Neutrophil (primary cell): Measurements from ENCODE around the gene TPGS2.

Experiments used
- H3K27ac ChIP-seq: fragments of 200-600 bp; sonication (generic); 2 replicates; pipeline ENCODE4 v1.5.1; 2016; ENCODE audit warnings: mild to moderate bottlenecking, moderate library complexity
- H3K27me3 ChIP-seq: fragments of 200-600 bp; sonication (generic); 2 replicates; pipeline ENCODE4 v1.6.0; 2016; ENCODE audit warnings: mild to moderate bottlenecking
- H3K36me3 ChIP-seq: fragments of 200-600 bp; sonication (generic); 2 replicates; pipeline ENCODE4 v1.5.1; 2017
- H3K4me1 ChIP-seq, 2 experiments: fragments of 200-600 bp in 1 of 2; sonication (generic) in 1 of 2; 1 replicate in 1 of 2; 2 replicates in 1 of 2; pipeline versions ENCODE4 v1.5.1 to v1.6.1; 2013 to 2016; ENCODE audit warnings: low read depth in 1 of 2, low read length in 1 of 2, mild to moderate bottlenecking in 1 of 2, moderate library complexity in 1 of 2; ENCODE audit not compliant: control insufficient read depth in 1 of 2, insufficient read depth in 1 of 2
- H3K4me3 ChIP-seq, 2 experiments: fragments of 200-600 bp in 1 of 2; sonication (generic) in 1 of 2; 1 replicate in 1 of 2; 2 replicates in 1 of 2; pipeline ENCODE4 v1.5.1; 2013 to 2016; ENCODE audit warnings: low read depth in 1 of 2, low read length in 1 of 2, mild to moderate bottlenecking in 1 of 2, moderate library complexity in 1 of 2
- H3K9me3 ChIP-seq: fragments of 200-600 bp; sonication (generic); 2 replicates; pipeline ENCODE4 v1.5.1; 2016
- CTCF ChIP-seq: fragments of 200-600 bp; sonication (generic); IDR thresholded peaks from 2 replicates; pipeline ENCODE4 v1.5.1; 2016; ENCODE audit warnings: antibody characterized with exemption

Gene TPGS2

GRCh38 chr18:36752929-36753865 is 75.6 kb downstream of the TPGS2 start:
- TF ChIP-seq CTCF: no peak
- no peaks in the 10 kb centered on the region for H3K9me3 ChIP-seq
- no peaks in the 10 kb centered on the region for H3K4me1 ChIP-seq
- H3K27ac ChIP-seq: no peak overlapping the region
- H3K27me3 ChIP-seq: no peaks in the 10 kb centered on the region
- no peaks in the 10 kb centered on the region for H3K36me3 ChIP-seq
- H3K4me3 ChIP-seq: no peak overlapping the region

GRCh38 chr18:36745219-36745975 is 83.4 kb downstream of the TPGS2 start:
- H3K4me3 ChIP-seq: no peak overlapping the region
- no peak for TF ChIP-seq CTCF

GRCh38 chr18:36744261-36744876 is 84.4 kb downstream of the TPGS2 start:
- no peaks in the 10 kb centered on the region for H3K36me3 ChIP-seq
- H3K27ac ChIP-seq: no peak overlapping the region
- no peak overlapping the region for H3K4me3 ChIP-seq
- H3K9me3 ChIP-seq: no peaks in the 10 kb centered on the region
- no peaks in the 10 kb centered on the region for H3K27me3 ChIP-seq
- H3K4me1 ChIP-seq: no peaks in the 10 kb centered on the region
- TF ChIP-seq CTCF: no peak

More at GRCh38 chr18:36745219-36745975, 83.4 kb downstream of the TPGS2 start:
- H3K27me3 ChIP-seq: no peaks in the 10 kb centered on the region
- H3K36me3 ChIP-seq: no peaks in the 10 kb centered on the region
- no peaks in the 10 kb centered on the region for H3K4me1 ChIP-seq
- H3K27ac ChIP-seq: no peak overlapping the region
- H3K9me3 ChIP-seq: no peaks in the 10 kb centered on the region
